MM.1S (cell line): ENCODE results near the gene SHROOM3.

ENCODE experiments used
- DNase-seq: peaks from one replicate; pipeline ENCODE4 v3.0.0-alpha.2; 2015
- H2AFZ ChIP-seq: fragments of 300-600 bp; sonication (generic); 2 replicates; pipeline ENCODE4 v1.6.0; 2016; ENCODE audit warnings: antibody characterized with exemption, low read length
- H3F3A ChIP-seq: fragments of 300-600 bp; sonication (generic); 2 replicates; pipeline ENCODE4 v1.6.1; 2016; ENCODE audit warnings: mild to moderate bottlenecking, antibody characterized with exemption, low read length, moderate library complexity, mixed read lengths; ENCODE audit not compliant: insufficient read depth
- H3K27ac ChIP-seq: fragments of 300-600 bp; sonication (generic); 2 replicates; pipeline ENCODE4 v1.5.1; 2016; ENCODE audit warnings: mild to moderate bottlenecking, low read length
- H3K27me3 ChIP-seq: fragments of 300-600 bp; sonication (generic); replicated peaks from 2 replicates; pipeline ENCODE4 v1.6.0; 2016; ENCODE audit warnings: low read length; ENCODE audit not compliant: insufficient read depth
- H3K36me3 ChIP-seq: fragments of 300-600 bp; sonication (generic); replicated peaks from 2 replicates; pipeline ENCODE4 v1.6.1; 2016; ENCODE audit warnings: mild to moderate bottlenecking, low read length, mixed read lengths; ENCODE audit not compliant: insufficient read depth
- H3K4me1 ChIP-seq: fragments of 300-600 bp; sonication (generic); 2 replicates; pipeline ENCODE4 v1.6.1; 2016; ENCODE audit warnings: low read length, mixed read lengths
- H3K4me2 ChIP-seq: fragments of 300-600 bp; sonication (generic); 2 replicates; pipeline ENCODE4 v1.6.0; 2016; ENCODE audit warnings: low read depth, low read length
- H3K4me3 ChIP-seq: fragments of 300-600 bp; sonication (generic); 2 replicates; pipeline ENCODE4 v1.5.1; 2016; ENCODE audit warnings: low read length, mixed read lengths
- H3K79me2 ChIP-seq: fragments of 300-600 bp; sonication (generic); 2 replicates; pipeline ENCODE4 v1.6.1; 2016; ENCODE audit warnings: mixed run types, low read length, mixed read lengths
- H3K9ac ChIP-seq: fragments of 300-600 bp; sonication (generic); 2 replicates; pipeline ENCODE4 v1.6.1; 2016; ENCODE audit warnings: low read length, mixed read lengths
- H3K9me2 ChIP-seq: fragments of 300-600 bp; sonication (generic); replicated peaks from 2 replicates; pipeline ENCODE4 v1.6.1; 2016; ENCODE audit warnings: mild to moderate bottlenecking, low read length, mixed read lengths; ENCODE audit not compliant: insufficient read depth
- H3K9me3 ChIP-seq: fragments of 300-600 bp; sonication (generic); replicated peaks from 2 replicates; pipeline ENCODE4 v1.6.1; 2016; ENCODE audit warnings: mild to moderate bottlenecking, low read length, mixed read lengths; ENCODE audit not compliant: insufficient read depth
- H4K20me1 ChIP-seq: fragments of 300-600 bp; sonication (generic); 2 replicates; pipeline ENCODE4 v1.6.1; 2016; ENCODE audit warnings: mild to moderate bottlenecking, low read length, moderate library complexity, mixed read lengths; ENCODE audit not compliant: insufficient read depth
- EZH2 ChIP-seq: fragments of 300-600 bp; sonication (generic); optimal IDR thresholded peaks from 2 replicates; pipeline ENCODE3; 2017; ENCODE audit warnings: low read depth, mild to moderate bottlenecking, antibody characterized with exemption, low read length, mixed read lengths
- EZH2phosphoT487 ChIP-seq: fragments of 300-600 bp; sonication (generic); IDR thresholded peaks from 2 replicates; pipeline ENCODE4 v1.6.1; 2018; ENCODE audit warnings: antibody characterized with exemption, low read length
- TF ChIP-seq, protein P1 (sequence below): fragments of 300-600 bp; sonication (generic); IDR thresholded peaks from 2 replicates; pipeline ENCODE4 v1.5.1; 2016; ENCODE audit warnings: antibody characterized with exemption, low read length, mixed read lengths

SHROOM3 gene

DNA sequence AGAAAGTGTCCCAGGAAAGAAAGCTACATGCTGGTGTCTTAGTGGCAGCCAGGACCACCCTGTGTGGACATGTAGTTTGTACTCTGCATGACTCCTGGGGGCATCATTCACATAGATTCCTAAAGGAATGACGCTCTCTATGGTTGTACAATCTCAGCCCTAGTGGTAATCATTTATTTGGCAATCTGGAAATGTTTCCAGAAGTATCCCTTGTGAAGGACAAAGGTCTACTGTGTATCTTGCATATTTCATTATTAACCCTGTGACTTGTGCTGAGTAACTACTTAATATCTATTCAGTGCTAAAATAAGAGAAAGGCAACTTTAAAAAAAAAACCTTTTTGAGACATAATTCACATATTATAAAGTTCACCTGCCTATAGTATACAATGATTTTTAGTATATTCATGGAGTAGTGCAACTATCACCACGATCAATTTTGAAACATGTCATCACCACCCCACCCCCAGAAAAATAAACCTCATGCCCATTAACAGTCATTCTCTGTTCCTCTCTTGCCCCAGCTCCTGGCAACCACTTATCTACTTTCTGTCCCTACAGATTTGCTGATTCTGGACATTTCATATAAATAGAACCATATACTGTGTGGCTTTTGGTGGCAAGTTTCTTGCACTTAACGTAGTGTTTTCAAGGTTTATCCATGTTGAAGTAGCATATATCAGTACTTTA, 51.7 kb downstream of the SHROOM3 start:
- DNase-seq = peak; percentile 78
- peaks cover 39% of the 10 kb centered on the region for H3K4me1 ChIP-seq
- H3K4me3 ChIP-seq = no peak overlapping the region
- peaks cover 9% of the 10 kb centered on the region; the same call in 1 of the 2 replicates for H3F3A ChIP-seq
- peak overlapping the region; percentile 51; the same call in 1 of the 2 replicates for H3K27ac ChIP-seq
- TF ChIP-seq, protein P1, sequence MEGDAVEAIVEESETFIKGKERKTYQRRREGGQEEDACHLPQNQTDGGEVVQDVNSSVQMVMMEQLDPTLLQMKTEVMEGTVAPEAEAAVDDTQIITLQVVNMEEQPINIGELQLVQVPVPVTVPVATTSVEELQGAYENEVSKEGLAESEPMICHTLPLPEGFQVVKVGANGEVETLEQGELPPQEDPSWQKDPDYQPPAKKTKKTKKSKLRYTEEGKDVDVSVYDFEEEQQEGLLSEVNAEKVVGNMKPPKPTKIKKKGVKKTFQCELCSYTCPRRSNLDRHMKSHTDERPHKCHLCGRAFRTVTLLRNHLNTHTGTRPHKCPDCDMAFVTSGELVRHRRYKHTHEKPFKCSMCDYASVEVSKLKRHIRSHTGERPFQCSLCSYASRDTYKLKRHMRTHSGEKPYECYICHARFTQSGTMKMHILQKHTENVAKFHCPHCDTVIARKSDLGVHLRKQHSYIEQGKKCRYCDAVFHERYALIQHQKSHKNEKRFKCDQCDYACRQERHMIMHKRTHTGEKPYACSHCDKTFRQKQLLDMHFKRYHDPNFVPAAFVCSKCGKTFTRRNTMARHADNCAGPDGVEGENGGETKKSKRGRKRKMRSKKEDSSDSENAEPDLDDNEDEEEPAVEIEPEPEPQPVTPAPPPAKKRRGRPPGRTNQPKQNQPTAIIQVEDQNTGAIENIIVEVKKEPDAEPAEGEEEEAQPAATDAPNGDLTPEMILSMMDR = no peak
- TF ChIP-seq EZH2phosphoT487 (no peak), EZH2 (no peak)
- no peaks in the 10 kb centered on the region for H4K20me1 ChIP-seq
- H3K79me2 ChIP-seq = no peaks in the 10 kb centered on the region
- no peaks in the 10 kb centered on the region for H3K9me3 ChIP-seq
- H2AFZ ChIP-seq = no peak overlapping the region
- no peak overlapping the region for H3K9ac ChIP-seq
- no peaks in the 10 kb centered on the region for H3K9me2 ChIP-seq
- peak overlapping the region; percentile 56 for H3K4me2 ChIP-seq
- no peaks in the 10 kb centered on the region for H3K36me3 ChIP-seq
- no peaks in the 10 kb centered on the region for H3K27me3 ChIP-seq

DNA sequence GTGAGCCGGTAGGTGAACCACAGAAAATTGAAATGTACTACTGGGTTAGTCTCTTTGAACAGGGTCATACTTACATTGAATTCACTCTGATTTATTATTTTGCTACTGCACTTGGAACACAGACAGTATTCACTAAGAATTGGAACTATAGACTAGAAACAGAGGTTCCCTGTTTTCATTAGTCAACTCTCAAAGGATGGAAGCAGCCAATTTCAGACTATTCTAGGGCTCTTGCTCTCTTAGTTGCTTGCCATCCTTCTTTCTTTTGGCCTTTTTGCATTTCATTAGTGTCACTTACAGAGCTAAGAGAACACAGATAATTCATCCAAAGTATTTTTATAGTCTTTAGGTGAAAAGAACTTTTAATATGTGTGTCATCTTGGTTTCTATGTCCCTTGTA, 52.6 kb downstream of the SHROOM3 start:
- Histone ChIP-seq H4K20me1 (no peaks in the 10 kb centered on the region), H3K4me1 (peaks cover 39% of the 10 kb centered on the region), H2AFZ (no peak overlapping the region), H3K36me3 (no peaks in the 10 kb centered on the region), H3K79me2 (no peaks in the 10 kb centered on the region), H3K9me3 (no peaks in the 10 kb centered on the region), H3K9me2 (no peaks in the 10 kb centered on the region), H3K4me3 (no peak overlapping the region), H3K4me2 (peak overlapping the region; percentile 56), H3F3A (peaks cover 9% of the 10 kb centered on the region; the same call in 1 of the 2 replicates), H3K9ac (no peak overlapping the region), H3K27ac (peak overlapping the region; percentile 51; the same call in 1 of the 2 replicates), H3K27me3 (no peaks in the 10 kb centered on the region)
- TF ChIP-seq EZH2phosphoT487 (no peak), EZH2 (no peak)
- TF ChIP-seq, protein P1 = no peak
- no peak for DNase-seq

DNA sequence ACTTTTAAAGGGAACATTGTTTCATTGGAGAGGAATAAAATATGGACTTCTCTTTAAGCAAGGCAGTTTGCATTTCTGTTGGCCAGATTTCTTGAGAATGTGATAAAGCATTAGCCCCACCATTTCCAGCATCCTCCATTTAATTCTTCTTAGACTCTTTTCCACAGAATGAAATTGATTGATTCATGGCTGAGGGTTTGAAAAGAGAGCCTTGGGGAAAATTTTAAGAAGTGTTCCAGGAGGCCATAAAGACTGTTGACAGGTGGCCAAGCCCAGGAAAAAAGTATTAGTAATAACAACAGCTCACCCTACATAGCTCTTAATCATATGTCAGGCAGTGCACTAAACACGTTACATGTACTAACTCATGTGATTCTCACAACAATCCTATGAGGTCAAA, 53.4 kb downstream of the SHROOM3 start:
- Histone ChIP-seq H3K4me3 (no peak overlapping the region), H4K20me1 (no peaks in the 10 kb centered on the region), H3K36me3 (no peaks in the 10 kb centered on the region), H3K9me2 (no peaks in the 10 kb centered on the region), H3K4me2 (peak overlapping the region; percentile 56; the same call in 1 of the 2 replicates), H3K4me1 (peaks cover 39% of the 10 kb centered on the region), H2AFZ (no peak overlapping the region), H3F3A (peaks cover 9% of the 10 kb centered on the region; the same call in 1 of the 2 replicates), H3K9me3 (no peaks in the 10 kb centered on the region), H3K27ac (no peak overlapping the region), H3K79me2 (no peaks in the 10 kb centered on the region), H3K9ac (no peak overlapping the region), H3K27me3 (no peaks in the 10 kb centered on the region)
- TF ChIP-seq, protein P1 = no peak
- TF ChIP-seq EZH2phosphoT487 (no peak), EZH2 (no peak)
- DNase-seq = no peak
